ENCODE results near the gene AZIN2. TPM values are rescaled to one million over a fixed set of nuclear protein-coding genes. Genes with fewer than 3 reads are reported as not detected.

Gene AZIN2
- total RNA-seq, 1 experiment from 2014 or later: 0.39 TPM

DNA sequence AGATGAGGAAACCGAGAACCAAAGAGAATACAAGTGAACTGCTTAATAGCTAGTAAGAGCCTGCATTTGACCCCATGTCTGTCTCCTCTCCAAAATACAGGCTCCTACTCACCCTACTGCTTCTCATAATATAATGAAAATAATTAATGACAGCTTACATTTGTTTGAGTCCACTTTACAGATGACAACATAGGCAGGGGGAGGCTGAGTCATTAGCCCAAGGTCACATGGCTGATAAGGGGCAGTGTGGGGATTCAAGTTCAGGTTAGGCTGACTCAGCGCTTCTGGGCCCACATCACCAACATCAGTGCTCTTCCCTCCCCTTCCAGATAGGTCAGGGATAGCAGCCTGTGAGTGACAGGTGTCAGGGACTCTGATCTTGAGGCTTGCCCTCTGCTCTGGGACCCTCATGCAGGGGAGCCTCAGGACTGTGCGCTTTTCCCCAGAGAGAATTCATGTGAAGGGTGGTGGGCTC, 16.2 kb downstream of the AZIN2 start:
- no peak overlapping the region for H3K23ac ChIP-seq (ENCODE audit: insufficient read length, low read depth, low read length)
- H3K4me2 ChIP-seq (ENCODE audit: insufficient read depth, insufficient read length, low read length): no peak overlapping the region
- no peaks in the 10 kb centered on the region for H3K23me2 ChIP-seq (ENCODE audit: insufficient read length, low read depth, low read length, poor library complexity, severe bottlenecking)
- H4K20me1 ChIP-seq (ENCODE audit: control insufficient read depth, insufficient read depth, insufficient read length): peaks cover 2% of the 10 kb centered on the region
- Mint-ChIP-seq H3K36me3 (ENCODE audit: insufficient read depth in 1 of 3, low read depth in 3 of 3) (no peaks in the 10 kb centered on the region), H3K4me3 (no peak overlapping the region), H3K27me3 (ENCODE audit: low read depth) (peaks cover 12% of the 10 kb centered on the region), H3K27ac (no peak overlapping the region), H3K9me3 (no peaks in the 10 kb centered on the region; a peak in 2 of 5 replicates), H3K4me1 (peaks cover 18 to 24% of the 10 kb centered on the region in 2 experiments)
- no peak overlapping the region for H4K5ac ChIP-seq (ENCODE audit: insufficient read length, low read depth, low read length)
- H3K27ac ChIP-seq (ENCODE audit: insufficient read length, low read depth, low read length): no peak overlapping the region
- no peaks in the 10 kb centered on the region for H3K9me3 ChIP-seq (ENCODE audit: control insufficient read depth, low read depth, low read length)
- DNase-seq: no peak
- whole genome bisulfite sequencing (ENCODE audit: extremely low coverage, insufficient read length, low lambda C conversion rate): no CpG with 5 or more reads among the region's 3 CpGs
- no peak for TF ChIP-seq CTCF (conservative IDR thresholded peaks at IDR 0.05)
- no peak overlapping the region for H2BK120ac ChIP-seq (ENCODE audit: low read depth, low read length, poor library complexity, severe bottlenecking)
- no peak overlapping the region for H2BK5ac ChIP-seq (ENCODE audit: insufficient read length, low read length)
- no peak overlapping the region for H3T11ph ChIP-seq (ENCODE audit: low read length)
- H3K14ac ChIP-seq (ENCODE audit: insufficient read depth, low read length): no peak overlapping the region
- no peak overlapping the region for H3K56ac ChIP-seq (ENCODE audit: insufficient read length, low read depth, low read length)
- no peak overlapping the region for H4K91ac ChIP-seq (ENCODE audit: insufficient read length, low read depth, low read length)
- H4K8ac ChIP-seq (replicated peaks; ENCODE audit: insufficient read length, low read depth, low read length): no peak overlapping the region
- H3K27me3 ChIP-seq (ENCODE audit: insufficient read depth, low read length): no peaks in the 10 kb centered on the region
- H2AK5ac ChIP-seq (ENCODE audit: insufficient read length, low read length): no peak overlapping the region
- H3K18ac ChIP-seq (ENCODE audit: insufficient read length, low read depth, low read length): no peak overlapping the region
- H2AFZ ChIP-seq (ENCODE audit: low read length): no peak overlapping the region
- peaks cover 6% of the 10 kb centered on the region; the same call in 1 of the 2 replicates for H3K4me1 ChIP-seq (ENCODE audit: insufficient read depth, low read length)
- H3K4ac ChIP-seq (ENCODE audit: low read depth, low read length): no peak overlapping the region
- H3K79me2 ChIP-seq (ENCODE audit: insufficient read depth, low read length): no peaks in the 10 kb centered on the region
- H3K9ac ChIP-seq (ENCODE audit: extremely low read depth, insufficient read length, low read length): no peak overlapping the region
- no peaks in the 10 kb centered on the region for H3K79me1 ChIP-seq (ENCODE audit: insufficient read depth, low read depth, low read length, poor library complexity, severe bottlenecking)
- no peak overlapping the region for H2BK12ac ChIP-seq (ENCODE audit: insufficient read length, low read depth, low read length)
- H2BK20ac ChIP-seq (ENCODE audit: low read depth, low read length, poor library complexity, severe bottlenecking): no peak overlapping the region
- no peak overlapping the region for H2BK15ac ChIP-seq (ENCODE audit: low read depth, low read length)

Data from H9 (cell line).